Prostate gland (tissue), 2 donors: Measurements from ENCODE around the gene PCGF2. TPM values are rescaled to one million over a fixed set of nuclear protein-coding genes. Genes with fewer than 3 reads are reported as not detected.

Experiments
- DNase-seq: peaks from one replicate; pipeline ENCODE4 v3.0.0-alpha.2; 2019; ENCODE audit warnings: low spot score
- H3K27ac ChIP-seq, 2 donors: fragments of 200-600 bp; sonication (generic); 2 replicates each; pipeline ENCODE4 v1.5.1; 2017 to 2019
- H3K27me3 ChIP-seq: fragments of 200-600 bp; sonication (generic); replicated peaks from 2 replicates; pipeline ENCODE4 v1.5.1; 2019; ENCODE audit not compliant: insufficient read depth
- H3K36me3 ChIP-seq, 2 donors: fragments of 200-600 bp; sonication (generic); 1 replicate in 1 of 2; 2 replicates in 1 of 2; pipeline versions ENCODE4 v1.5.1 to v1.8.1; 2017 to 2019
- H3K4me1 ChIP-seq: fragments of 200-600 bp; sonication (generic); replicated peaks from 2 replicates; pipeline ENCODE4 v1.5.1; 2019
- H3K4me3 ChIP-seq, 2 donors: fragments of 200-600 bp; sonication (generic); 2 replicates each; pipeline ENCODE4 v1.5.1; 2017 to 2019
- H3K9me3 ChIP-seq: fragments of 200-600 bp; sonication (generic); 2 replicates; pipeline ENCODE4 v1.5.1; 2017
- CTCF ChIP-seq, 4 experiments: fragments of 200-600 bp in 2 of 4; fragments of 450-650 bp in 2 of 4; sonication (generic) in 2 of 4; IDR thresholded peaks; 1 replicate in 3 of 4; 2 replicates in 1 of 4; pipeline ENCODE4 v1.5.1; 2016 to 2019; ENCODE audit warnings: antibody characterized with exemption in 4 of 4, mild to moderate bottlenecking in 2 of 4, moderate library complexity in 2 of 4
- POLR2A ChIP-seq: fragments of 450-650 bp; IDR thresholded peaks from one replicate; pipeline ENCODE4 v1.6.1; 2016; ENCODE audit warnings: antibody characterized with exemption, mild to moderate bottlenecking
- POLR2AphosphoS5 ChIP-seq: sonication (generic); formaldehyde crosslinking; IDR thresholded peaks from one replicate; pipeline ENCODE4 v1.6.1; 2017; ENCODE audit warnings: antibody characterized with exemption
- WGBS: methylation state at CpG from one replicate; pipeline ENCODE4 v1.1.5; 2018; 5-methylcytosine and 5-hydroxymethylcytosine counted together
- intact Hi-C: fragments of 100-400 bp; cut with DNase I; formaldehyde crosslinking; loops from one replicate; pipeline ENCODE4 v1.14.2; 2022
- total RNA-seq, 2 donors: library from RNA; depleted of rRNA; stranded (reverse); fragments of >200 nt; gene quantifications; one replicate each; pipeline ENCODE4 v1.1.0, GENCODE V29; 2016

Gene PCGF2
- total RNA-seq, 2 donors from 2014 or later: 17.1 to 17.8 TPM

DNA sequence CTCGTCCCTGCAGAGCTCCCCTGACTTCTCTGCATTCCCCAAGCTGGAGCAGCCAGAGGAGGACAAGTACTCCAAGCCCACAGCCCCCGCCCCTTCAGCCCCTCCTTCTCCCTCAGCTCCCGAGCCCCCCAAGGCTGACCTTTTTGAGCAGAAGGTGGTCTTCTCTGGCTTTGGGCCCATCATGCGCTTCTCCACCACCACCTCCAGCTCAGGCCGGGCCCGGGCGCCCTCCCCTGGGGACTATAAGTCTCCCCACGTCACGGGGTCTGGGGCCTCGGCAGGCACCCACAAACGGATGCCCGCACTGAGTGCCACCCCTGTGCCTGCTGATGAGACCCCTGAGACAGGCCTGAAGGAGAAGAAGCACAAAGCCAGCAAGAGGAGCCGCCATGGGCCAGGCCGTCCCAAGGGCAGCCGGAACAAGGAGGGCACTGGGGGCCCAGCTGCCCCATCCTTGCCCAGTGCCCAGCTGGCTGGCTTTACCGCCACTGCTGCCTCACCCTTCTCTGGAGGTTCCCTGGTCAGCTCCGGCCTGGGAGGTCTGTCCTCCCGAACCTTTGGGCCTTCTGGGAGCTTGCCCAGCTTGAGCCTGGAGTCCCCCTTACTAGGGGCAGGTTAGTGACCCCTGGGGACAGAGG lies 31.6 kb downstream of the PCGF2 start:
- H3K36me3 ChIP-seq: peaks cover 0 to 34% of the 10 kb centered on the region in 2 donors
- H3K4me3 ChIP-seq: no peak overlapping the region
- intact Hi-C loops: no loop called here
- WGBS: 91% methylated on average over 17 of the region's 18 CpGs
- H3K27ac ChIP-seq: no peak overlapping the region
- no peaks in the 10 kb centered on the region for H3K9me3 ChIP-seq
- H3K27me3 ChIP-seq: no peaks in the 10 kb centered on the region
- no peak for DNase-seq
- H3K4me1 ChIP-seq: no peaks in the 10 kb centered on the region
- TF ChIP-seq POLR2AphosphoS5: no peak
- no peak for TF ChIP-seq CTCF (IDR thresholded peaks at IDR 0.05)
- TF ChIP-seq POLR2A: no peak

- Histone ChIP-seq H3K4me1 (no peaks in the 10 kb centered on the region), H3K4me3 (no peak overlapping the region), H3K27me3 (no peaks in the 10 kb centered on the region), H3K27ac (no peak overlapping the region), H3K9me3 (no peaks in the 10 kb centered on the region), H3K36me3 (peaks cover 0 to 29% of the 10 kb centered on the region in 2 donors)
- intact Hi-C loops: no loop called here
- TF ChIP-seq POLR2AphosphoS5: no peak
- no peak for TF ChIP-seq POLR2A
- TF ChIP-seq CTCF (IDR thresholded peaks at IDR 0.05): no peak
- no peak for DNase-seq
- WGBS: 87% methylated on average over 9 of the region's 9 CpGs
These were observed 32.8 kb downstream of the PCGF2 start for GRCh38 chr17:38715216-38715943.

DNA sequence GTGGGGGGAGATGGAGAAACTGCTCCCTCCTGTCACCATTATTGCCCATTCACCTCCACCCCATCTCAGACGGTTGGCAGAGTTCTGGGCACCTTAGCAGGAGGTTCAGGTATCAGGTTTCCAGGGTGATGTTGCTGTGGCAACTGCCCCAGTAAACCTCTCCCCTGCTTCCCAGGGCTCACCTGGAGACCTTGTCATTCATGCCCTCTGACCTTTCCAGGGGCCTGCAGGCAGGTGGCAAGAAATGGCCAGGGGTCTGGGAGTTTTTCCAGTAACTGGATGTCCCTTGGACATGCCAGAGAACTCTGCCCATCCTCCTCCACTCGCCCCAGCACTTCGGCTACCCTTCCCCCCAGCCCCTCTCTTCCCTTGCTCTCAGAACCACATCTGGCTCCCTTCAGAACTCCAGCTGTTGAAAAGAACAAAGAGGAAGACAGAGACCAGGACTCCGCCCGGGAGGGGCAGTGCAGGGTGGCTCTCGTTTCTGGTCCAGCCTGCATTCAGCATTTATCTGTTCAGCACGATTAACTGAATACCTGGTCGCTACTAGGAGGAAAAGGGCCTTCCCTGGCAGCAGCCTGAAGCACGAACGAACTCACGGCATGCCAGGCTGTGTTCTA lies 34.6 kb downstream of the PCGF2 start:
- H3K27me3 ChIP-seq: no peaks in the 10 kb centered on the region
- H3K9me3 ChIP-seq: no peaks in the 10 kb centered on the region
- H3K4me1 ChIP-seq: no peaks in the 10 kb centered on the region
- no peak for DNase-seq
- H3K27ac ChIP-seq: no peak overlapping the region
- no peak for TF ChIP-seq CTCF (IDR thresholded peaks at IDR 0.05)
- TF ChIP-seq POLR2A: no peak
- no peak for TF ChIP-seq POLR2AphosphoS5
- H3K4me3 ChIP-seq: no peak overlapping the region
- peaks cover 4 to 18% of the 10 kb centered on the region in 2 donors for H3K36me3 ChIP-seq
- intact Hi-C loops: no loop called here
- 62% methylated on average over 11 of the region's 11 CpGs for WGBS

GRCh38 chr17:38712593-38712992 lies 35.5 kb downstream of the PCGF2 start:
- DNase-seq: no peak
- peaks cover 4 to 18% of the 10 kb centered on the region in 2 donors for H3K36me3 ChIP-seq
- H3K4me3 ChIP-seq: no peak overlapping the region
- TF ChIP-seq POLR2A (no peak), CTCF (IDR thresholded peaks at IDR 0.05) (no peak), POLR2AphosphoS5 (no peak)
- no peaks in the 10 kb centered on the region for H3K27me3 ChIP-seq
- WGBS: 91% methylated on average over 9 of the region's 10 CpGs
- H3K4me1 ChIP-seq: peaks cover under 1% of the 10 kb centered on the region
- H3K27ac ChIP-seq: no peak overlapping the region
- intact Hi-C loops: no loop called here
- H3K9me3 ChIP-seq: no peaks in the 10 kb centered on the region
